ENCODE results near the gene MTSS2.

The MTSS2 gene, protein sequence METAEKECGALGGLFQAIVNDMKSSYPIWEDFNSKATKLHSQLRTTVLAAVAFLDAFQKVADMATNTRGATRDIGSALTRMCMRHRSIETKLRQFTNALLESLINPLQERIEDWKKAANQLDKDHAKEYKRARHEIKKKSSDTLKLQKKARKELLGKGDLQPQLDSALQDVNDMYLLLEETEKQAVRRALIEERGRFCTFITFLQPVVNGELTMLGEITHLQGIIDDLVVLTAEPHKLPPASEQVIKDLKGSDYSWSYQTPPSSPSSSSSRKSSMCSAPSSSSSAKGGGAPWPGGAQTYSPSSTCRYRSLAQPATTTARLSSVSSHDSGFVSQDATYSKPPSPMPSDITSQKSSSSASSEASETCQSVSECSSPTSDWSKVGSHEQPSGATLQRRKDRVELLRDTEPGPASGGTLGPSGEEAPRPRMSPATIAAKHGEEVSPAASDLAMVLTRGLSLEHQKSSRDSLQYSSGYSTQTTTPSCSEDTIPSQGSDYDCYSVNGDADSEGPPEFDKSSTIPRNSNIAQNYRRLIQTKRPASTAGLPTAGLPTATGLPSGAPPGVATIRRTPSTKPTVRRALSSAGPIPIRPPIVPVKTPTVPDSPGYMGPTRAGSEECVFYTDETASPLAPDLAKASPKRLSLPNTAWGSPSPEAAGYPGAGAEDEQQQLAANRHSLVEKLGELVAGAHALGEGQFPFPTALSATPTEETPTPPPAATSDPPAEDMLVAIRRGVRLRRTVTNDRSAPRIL

DNA sequence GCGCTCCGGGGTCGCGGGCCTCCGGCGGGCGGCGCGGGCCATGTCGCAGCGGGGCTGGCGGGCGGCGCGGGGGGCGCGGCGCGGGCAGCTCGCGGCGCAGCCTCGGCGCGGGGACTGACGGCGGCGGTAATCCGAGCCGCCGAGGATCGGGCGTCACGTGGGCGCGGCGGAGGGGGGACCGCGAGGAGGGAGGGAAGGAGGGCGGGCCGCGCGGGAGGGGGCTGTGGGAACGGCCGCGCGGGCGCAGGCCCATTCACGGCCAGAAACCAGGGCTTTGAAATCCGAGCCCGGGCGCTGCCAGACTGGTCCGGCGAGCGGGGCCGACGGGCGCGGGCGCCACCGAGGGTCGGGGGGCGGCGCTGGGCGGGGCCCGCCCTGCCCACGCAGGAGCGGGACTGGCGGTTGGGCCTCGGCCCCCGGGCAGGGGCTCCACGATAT lies at the start of gene MTSS2:
Gene MTSS2 (minus strand): TSS at position 116 of the 438 bp plus-strand sequence. CDS start 262 bp downstream, outside the sequence.
- in situ Hi-C loops (cut with MboI; ENCODE audit: low sequenced_read_pairs): no loop called here

DNA sequence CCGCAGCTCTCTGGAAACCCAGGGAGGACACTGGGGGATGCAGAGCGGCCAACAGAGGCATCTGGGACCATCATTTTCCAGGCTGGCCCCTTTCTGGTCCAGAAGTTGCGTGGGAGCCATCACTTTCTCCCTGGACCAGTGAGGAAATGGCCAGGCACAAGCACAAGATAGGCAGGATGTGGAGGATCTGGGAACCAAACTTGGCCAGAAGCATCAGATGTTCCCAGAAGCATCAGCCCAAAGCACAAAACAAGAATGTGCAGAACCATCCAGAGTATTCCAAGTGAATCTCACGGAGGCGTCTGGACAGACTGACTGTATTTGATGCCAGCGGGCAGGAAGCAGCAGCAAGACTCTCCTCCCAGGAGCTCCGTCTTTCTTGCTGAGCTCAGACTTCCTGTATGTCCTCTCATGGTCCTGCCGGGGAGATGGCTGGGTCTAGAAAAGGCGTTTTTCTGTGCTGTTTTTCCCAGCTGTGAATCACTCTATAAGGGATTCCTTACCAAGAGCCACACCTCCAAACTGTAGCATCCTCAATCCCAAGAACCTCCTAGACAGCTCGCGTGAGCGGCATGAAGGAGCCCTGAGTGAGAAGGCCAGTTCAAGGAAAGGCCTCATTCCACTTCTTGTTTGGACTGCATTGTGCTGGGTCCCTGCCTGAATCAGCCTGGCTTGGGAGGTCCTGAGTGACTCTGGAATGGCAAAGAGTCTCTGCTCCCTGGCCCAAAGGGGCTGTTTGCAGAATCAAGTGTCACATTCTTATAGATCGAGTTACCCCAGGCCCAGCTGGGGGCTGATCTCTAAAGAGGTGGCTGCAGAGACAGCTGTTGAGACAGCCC lies 49.5 kb upstream of the MTSS2 start:
- in situ Hi-C loops (cut with MboI; ENCODE audit: low sequenced_read_pairs): no loop called here

DNA sequence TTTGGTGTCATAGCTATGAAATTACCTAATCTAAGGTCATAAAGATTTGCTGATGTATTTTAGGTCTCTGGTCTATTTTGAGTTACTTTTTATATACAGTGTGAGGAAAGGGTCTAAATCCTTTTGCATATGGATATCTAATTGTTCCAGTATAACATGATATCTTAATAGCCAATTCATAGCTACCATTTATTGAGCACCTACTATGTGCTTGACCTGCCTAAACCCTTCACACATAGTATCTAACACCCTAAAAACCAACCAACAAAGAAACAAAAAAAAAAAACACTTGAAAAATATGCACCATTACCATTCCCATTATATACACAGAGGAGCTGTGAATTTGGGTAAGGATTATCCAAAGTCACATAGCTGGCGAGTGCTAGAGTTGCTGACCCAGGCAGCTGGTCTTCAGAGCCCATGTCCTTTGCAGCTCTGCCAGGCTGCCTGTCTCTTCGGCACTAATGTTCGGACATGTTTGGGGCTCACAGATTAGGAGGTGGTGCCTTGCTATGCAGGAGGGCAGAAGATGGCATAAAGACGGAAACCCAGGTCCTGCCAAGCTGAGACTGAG lies 48.8 kb upstream of the MTSS2 start:
- in situ Hi-C loops (cut with MboI; ENCODE audit: low sequenced_read_pairs): no loop called here

DNA sequence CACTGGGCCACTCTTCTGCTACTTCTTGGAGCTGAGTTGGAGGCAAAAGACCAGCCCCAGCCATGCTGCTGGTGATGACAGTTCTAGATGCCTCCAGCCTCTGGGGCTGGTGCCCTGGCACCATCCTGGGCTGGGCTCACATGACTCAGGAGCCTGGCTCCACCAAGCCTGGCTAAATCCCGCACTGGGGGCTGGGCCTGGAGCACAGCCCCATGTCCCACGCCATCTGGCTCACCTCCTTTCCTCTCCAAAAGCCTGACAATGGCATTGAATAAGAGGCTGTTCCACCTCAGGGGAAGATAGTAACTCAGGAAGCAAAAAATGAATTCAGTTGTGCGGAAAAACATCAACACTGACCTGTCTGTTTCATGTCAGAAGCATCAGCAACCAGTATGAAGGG lies 45.1 kb upstream of the MTSS2 start:
- in situ Hi-C loops (cut with MboI; ENCODE audit: low sequenced_read_pairs): no loop called here

DNA sequence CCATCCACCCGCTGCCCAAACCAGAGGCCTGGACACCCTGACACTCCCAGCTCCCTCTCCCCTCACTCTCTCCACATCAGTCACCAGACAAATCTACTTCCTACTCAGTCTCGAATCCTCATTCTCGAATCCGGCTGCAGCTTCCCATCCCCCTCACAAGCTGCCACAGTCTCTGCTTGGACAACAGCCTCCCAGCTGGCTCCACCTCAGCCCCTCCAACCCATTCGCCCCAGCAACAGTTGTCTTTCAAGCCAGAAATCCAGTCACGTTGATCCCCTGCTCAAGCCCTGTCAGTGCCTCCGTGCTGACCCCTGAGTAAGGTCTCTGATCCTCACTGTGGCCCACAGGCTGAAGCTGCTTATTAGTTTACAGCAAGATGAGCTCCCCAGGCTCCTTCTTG lies 44.2 kb upstream of the MTSS2 start:
- in situ Hi-C loops (cut with MboI; ENCODE audit: low sequenced_read_pairs): no loop called here

DNA sequence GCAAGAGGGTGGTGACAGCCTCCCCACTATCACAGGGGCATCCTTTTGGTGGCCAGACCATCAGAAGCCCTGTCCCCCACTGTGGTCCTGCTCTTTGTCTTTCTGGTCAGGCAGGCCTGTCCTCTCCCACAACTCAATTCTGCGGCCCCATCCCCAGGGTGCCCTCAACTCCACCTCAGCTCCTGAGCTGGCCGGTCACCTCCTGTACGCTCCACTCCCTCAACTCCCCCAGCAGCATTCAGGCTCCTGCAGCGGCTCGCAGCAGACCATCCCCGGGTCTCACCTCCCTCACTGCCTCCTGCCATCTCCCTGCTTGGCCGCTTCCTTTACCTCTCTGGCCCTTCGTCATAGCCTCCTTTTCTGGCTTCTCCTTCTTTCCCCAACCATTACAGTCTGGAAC lies 43.4 kb upstream of the MTSS2 start:
- in situ Hi-C loops (cut with MboI; ENCODE audit: low sequenced_read_pairs): no loop called here

DNA sequence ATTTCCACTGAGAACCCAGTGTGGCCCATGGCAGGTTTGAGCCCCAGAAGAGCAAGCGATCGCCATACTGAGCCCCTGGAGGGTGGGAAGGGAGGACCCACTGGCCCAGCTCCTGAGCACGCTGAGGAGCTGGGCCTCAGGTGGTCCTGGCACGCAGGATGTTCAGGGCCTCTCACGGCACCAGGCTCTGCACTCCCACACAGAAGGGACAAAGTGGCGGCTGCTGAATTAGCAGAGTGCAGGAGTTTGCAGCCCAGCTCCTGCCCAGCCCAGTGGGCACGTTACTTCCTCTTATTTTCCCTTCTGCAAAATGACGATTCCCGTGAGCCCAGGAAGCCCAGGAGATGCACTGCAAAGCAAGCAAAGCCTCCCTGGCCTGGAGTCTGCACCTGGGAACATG lies 42.3 kb upstream of the MTSS2 start:
- in situ Hi-C loops (cut with MboI; ENCODE audit: low sequenced_read_pairs): no loop called here

DNA sequence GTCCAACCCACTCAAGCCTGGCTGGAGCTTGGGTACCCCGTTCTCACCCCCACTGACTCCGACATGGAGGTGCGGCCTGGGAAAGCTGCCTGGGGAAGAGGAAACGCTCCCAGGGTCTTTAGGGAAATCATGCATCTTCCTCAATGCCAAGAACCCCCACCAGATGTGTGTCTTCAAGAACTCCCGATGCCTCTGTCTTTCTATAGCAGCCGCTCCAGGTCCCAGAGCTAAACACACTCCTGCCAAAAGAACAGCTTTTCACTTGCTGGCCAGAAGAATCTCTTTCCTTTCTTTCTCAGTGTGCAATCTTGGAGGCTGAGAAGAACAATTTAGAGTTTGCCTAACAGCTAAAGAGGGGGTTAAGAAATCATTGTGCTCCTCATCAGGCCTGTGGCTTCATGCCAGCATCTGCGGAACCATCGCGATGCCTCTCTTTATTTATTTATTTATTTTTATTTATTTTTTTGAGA lies 41.1 kb upstream of the MTSS2 start:
- in situ Hi-C loops (cut with MboI; ENCODE audit: low sequenced_read_pairs): no loop called here

DNA sequence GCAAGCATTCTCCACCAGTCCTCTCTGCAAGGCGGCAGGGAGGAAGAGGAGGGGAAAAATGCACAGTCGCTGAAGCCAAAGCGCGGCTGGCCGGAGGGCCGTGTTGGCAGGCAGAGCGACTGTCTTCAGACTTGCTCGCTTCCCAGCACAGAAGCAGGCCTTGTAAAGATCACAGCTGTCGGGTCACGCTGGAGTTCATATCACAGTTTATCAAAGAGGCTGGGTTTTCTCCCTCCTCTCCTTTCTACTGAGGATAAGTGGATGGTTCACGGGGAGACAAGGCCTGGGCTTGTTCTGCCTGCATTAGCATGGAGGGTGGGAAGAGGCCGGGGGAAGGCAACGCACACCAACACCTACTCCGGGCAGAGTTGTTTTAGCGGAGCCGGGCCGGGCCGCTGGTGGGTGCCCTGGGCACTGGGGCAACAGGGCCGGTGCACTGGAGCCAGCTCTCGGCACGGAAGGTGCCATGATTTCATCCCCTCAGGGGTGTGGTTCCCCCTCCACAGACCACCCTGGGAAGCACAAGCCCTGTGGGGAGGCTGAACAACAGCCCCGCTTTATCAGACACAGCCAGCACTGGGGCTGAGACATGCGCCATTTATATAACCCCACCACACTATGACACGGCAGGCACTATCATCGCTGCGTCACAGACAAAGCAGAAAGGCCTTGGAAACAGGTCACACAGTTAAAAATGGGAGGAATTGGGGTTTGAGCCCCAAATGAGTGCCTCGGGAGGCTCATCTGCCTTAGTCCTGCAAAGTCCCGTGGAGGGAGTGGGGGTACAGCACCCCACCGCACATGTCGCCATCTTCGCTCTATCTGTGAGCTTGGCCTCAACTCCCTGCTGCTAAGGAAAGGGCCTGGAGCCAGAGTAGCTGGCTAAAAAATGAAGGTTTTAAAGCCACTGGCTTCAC lies 40.3 kb upstream of the MTSS2 start:
- in situ Hi-C loops (cut with MboI; ENCODE audit: low sequenced_read_pairs): no loop called here

DNA sequence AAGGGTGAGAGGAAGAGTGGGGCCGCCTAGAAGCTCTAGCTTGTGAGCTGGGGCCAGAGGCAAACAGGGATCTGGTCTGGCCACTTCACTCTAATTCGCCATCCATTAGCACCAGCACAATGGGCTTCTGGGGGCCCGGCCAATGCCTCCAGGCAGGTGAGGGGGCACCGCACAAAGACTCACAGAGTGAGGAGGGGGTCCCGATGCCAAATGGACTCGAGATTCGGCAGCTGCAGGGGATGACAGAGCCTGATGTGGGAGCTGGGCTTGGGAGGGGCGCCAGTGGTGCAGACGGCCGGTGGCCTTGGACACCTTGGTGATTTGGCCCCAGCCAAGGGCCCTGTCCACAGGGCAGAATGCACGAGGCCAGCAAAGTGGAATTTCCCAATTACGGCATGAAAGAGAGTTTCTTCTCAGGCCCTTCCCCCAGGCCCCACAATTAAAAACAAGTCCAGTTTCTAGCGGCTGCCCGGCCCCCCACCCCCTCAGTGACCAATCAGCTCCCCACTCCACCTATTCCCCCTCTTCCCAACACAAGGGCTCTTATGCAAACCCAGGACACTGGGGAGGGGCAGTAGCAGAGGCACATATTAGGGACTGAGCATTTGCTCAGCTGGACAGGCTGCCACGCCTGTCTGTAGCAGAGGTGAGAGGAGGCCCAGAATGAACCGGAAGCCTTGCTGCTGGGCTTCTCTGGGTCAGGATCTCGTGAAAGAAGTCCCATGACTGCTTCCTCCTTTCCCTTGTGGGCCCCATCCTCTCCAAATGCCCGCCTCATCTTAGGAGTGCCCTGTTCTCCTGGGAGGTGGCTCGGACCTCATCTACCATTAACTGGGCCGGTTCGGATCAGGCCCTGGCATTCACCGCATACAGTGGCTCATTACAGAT lies 39.4 kb upstream of the MTSS2 start:
- in situ Hi-C loops (cut with MboI; ENCODE audit: low sequenced_read_pairs): no loop called here

DNA sequence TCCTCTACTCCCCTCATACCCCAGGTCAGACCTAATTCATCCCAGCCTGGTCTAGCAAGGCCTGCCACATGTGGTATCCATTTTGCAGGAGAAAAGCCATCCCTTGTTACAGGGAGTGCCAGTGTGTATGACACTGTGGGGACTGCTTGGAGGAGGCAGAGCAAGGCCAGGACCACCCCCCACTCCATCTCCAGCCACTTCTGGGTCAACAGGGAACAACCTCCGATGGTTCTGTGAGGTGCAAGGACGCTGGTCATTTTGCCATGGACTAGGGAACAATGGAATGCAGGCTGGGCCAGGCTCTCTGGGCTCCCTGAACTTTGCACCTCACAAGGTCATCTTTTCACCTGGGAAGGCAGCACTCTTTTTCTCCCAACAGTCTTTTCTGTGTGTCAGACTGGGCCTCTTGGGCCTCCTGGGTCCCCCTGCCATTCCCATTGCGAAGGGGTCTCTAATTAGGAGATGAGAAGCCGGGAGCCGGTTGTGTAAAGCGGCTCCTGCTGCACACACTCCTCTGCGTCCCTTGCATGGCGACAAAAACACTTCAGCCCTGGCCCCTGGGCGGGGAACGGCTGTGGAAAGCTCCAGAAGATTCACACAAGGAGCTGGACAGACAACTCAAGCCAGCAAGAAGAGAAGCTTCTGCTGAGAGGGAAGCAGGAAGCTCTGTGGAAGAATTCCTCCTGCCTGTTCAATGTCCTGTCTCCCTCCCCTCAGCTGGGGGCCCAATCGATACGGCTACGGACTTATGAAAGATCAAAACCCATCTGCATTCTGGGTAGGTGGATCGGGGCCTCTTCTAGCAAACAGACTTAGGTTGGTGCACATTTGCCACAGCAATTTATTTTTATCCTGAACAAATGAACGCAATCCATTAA lies 38.5 kb upstream of the MTSS2 start:
- in situ Hi-C loops (cut with MboI; ENCODE audit: low sequenced_read_pairs): no loop called here

DNA sequence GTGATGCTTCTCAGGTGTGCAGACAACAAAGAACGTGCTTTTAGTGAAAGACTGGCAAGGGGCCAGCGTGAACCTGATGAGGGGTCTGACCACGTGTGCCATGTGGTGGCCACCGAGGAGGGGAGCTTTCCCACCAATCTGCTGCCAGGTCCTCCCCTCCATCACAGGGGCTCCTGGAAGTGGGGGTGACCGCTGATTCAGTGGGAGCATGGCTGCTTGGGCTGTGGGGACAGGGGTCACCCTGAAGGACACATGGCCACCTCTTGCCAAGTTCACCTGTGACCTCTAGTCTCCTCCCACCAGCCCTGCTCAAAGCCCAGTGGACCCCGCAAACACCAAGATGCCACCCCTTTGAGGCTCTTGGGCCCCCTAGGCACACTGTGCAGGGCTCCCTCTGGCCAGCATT lies 37.9 kb upstream of the MTSS2 start:
- in situ Hi-C loops (cut with MboI; ENCODE audit: low sequenced_read_pairs): no loop called here

DNA sequence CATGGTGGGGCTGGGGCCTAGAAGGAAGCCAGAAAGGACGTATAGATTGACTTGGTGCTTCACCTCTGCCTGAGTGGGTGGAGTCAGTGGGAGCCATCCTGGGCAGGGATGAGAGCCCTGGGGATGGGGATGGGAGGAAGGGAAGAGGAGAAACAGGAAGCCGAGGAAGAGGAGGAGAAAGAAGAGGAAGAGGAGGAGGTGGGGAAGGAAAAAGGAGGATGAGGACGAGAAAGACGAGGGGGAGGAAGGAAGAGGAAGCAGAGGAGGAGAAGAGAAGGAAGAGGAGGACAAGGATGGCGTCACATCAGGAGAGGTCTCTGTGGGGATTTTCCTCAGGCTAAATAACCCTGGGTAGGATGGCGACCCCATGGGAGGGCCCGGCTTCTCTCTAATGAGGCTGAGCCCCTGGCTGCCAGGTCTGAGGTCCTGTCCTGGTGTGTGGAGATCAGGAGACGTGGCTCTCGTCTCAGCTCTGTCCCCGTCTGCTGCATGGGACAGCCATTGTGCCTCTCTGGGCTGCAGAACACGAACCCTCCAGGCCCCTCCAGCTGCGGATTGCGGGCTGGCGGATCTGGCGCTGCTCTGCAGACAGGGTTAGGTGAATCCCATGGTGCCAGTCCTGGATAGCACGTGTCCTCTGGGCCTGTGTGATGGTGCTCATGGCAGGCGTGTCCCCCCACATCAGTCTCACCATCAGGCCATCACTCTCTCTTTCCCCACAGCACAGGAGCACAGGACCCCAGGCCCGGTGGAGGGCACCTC lies 35.5 kb upstream of the MTSS2 start:
- in situ Hi-C loops (cut with MboI; ENCODE audit: low sequenced_read_pairs): no loop called here

DNA sequence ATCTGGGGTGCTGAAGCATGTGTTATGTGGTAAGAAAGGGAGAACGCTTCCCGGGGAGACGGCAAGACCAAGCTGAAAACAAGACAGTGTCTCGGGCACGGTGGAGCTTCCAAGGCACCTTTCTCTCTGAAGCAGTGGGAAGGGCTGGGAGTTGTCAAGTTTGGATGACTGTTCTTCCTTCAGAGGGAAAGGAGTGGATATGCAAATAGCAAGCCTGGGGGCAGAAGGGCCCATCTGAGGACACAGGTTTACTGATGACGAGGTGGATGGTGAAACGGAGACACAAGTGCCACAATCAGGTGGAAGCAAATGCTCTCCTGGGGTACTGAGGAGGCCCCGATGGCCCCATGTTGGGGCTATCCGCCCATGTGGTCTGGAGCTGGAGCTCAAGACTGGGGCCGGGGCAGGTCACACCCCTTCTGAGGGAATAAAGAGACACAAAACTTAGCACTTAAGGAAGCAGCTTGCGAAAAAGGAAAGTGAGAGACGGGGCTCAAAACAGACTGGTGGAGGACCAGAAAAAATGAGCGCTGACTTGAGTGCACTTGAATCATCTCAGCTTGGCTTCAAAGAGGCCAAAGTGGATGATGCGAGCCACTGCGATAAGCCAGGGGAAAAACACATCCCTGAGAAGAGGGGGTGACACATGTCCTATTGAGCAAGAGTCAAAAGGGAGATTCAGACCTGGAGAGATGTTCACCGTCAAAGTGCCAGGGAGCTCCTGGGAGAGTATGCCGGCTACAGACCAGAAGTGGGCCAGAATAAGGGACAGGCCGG lies 34.8 kb upstream of the MTSS2 start:
- in situ Hi-C loops (cut with MboI; ENCODE audit: low sequenced_read_pairs): no loop called here

DNA sequence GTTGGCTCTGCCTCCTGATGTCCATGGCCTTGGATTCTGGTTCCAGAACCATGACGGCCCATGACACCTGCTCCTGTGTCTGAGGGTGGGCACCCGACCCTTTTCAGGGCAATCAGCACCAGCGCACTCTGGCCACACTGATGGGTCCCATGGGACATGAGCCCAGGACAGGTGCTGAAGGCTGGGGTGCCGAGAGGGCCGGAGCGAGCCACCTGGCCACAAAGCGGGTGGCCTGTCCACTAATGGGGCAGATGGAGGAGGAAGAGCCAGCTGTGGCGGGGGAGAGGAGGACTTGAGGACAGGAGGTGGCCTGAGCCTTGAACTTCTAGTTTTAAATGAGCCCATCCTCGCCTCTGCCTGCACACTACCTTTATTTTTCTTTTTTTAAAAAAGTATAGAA lies 31.2 kb upstream of the MTSS2 start:
- in situ Hi-C loops (cut with MboI; ENCODE audit: low sequenced_read_pairs): no loop called here

DNA sequence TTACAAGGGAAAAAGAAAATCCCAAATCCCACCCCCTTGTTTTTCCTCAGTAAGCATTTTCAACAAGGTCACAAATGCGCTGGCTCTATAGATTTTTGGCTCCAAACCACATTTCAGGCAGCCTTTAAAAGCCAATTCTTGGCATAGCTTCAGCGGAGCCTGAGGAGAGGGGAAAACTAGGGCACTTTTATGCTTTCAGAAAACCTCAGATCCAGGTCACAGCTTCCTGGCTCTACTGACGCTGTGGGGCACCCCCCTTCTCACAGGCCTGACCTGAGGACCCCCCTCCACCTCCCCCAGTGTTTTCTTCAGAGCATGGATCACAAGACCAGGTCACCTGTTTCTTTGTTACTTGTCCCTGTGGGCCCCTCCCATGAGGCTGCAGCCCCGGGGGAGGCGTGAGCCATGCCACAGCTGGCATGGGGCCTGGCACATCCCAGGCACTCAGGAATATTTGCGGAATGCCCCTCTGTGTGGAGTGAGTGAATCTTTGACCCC lies 30.1 kb upstream of the MTSS2 start:
- in situ Hi-C loops (cut with MboI; ENCODE audit: low sequenced_read_pairs): no loop called here

Measured in hTERT RPE-1 (cell line).